Fibroblast of pulmonary artery (primary cell): Measurements from ENCODE around the gene BBS9.

ENCODE experiments used
- DNase-seq: peaks from one replicate; pipeline ENCODE4 v3.0.0-alpha.2; 2010; ENCODE audit warnings: low read depth
- H3K4me3 ChIP-seq: replicated peaks from 2 replicates; pipeline ENCODE4 v1.5.1; 2011; ENCODE audit warnings: low read depth, mild to moderate bottlenecking, control low read depth, low read length, moderate library complexity
- CTCF ChIP-seq: IDR thresholded peaks from 2 replicates; pipeline ENCODE4 v1.5.1; 2011; ENCODE audit warnings: mild to moderate bottlenecking, control low read depth, low read length, inconsistent platforms; ENCODE audit errors: missing control alignments

The BBS9 gene

GRCh38 chr7:33529070-33529469 is 399.7 kb downstream of the BBS9 start:
- no peak for DNase-seq
- TF ChIP-seq CTCF: no peak
- H3K4me3 ChIP-seq: no peak overlapping the region

GRCh38 chr7:33530664-33531063 is 401.3 kb downstream of the BBS9 start:
- no peak for TF ChIP-seq CTCF
- DNase-seq: no peak

DNA sequence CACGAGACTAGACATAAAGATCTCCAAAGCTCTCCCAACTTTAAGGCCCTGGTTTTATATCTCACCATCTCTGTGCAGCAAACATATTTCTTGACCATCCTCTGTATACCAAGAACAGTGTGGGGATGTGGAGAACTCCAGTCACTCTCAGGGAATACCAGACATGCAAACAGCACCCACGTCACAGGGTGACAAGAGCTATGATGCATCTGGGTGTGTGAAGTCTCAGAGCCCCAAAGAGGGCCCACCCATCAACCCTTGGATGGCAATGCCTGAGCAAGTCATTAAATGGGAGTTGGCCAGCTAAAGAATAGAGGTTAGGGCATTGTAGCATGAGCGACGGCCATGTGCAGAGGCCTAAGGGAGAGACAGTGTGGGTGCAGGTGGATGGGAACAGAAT is 402.5 kb downstream of the BBS9 start:
- no peak for TF ChIP-seq CTCF
- no peak for DNase-seq
- no peak overlapping the region for H3K4me3 ChIP-seq

More at GRCh38 chr7:33530664-33531063, 401.3 kb downstream of the BBS9 start:
- no peak overlapping the region for H3K4me3 ChIP-seq

DNA sequence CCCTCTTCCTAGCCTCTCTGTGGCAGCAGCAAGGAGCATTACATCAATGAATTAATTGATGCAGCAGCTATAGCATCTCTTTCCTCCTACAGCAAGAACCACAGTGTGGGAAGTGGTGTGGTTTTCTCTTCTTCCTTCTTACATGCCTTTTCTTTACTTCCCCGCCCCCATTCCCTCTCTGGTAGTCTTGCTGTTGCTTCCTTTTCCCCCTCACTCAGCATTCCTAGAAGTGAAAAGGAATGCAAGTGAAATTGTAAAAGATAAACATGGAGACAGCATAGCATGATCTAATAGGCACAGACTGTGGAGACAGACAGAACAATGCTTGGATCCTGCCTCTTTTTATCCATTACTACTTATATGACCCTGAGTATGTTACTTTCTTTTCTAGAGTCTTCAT is 405.5 kb downstream of the BBS9 start:
- no peak for TF ChIP-seq CTCF
- peak; percentile 42 for DNase-seq
- no peak overlapping the region for H3K4me3 ChIP-seq

DNA sequence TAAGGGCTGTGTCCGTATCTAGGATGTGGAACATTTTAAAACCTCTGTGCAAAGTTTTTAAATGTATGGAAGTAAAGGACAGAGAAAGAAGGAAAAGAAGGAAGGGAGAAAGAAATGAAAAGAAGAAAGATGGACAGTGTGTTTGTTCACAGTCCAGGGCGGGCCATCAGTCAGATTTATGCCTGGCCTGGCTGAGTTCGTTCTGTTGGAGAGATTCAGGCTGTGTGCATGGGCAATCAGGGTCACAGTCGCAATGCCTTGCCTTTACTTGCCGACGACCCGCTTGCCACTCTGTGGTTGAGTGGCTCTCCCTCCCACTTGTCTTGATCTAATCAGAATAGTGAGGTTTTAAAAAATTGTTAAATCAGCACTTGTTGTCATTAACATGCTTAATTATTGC is 406.6 kb downstream of the BBS9 start:
- TF ChIP-seq CTCF: no peak
- H3K4me3 ChIP-seq: no peak overlapping the region
- no peak for DNase-seq

- no peak for DNase-seq
- TF ChIP-seq CTCF: no peak
- H3K4me3 ChIP-seq: no peak overlapping the region
These were observed 407.2 kb downstream of the BBS9 start for GRCh38 chr7:33536398-33537103.

DNA sequence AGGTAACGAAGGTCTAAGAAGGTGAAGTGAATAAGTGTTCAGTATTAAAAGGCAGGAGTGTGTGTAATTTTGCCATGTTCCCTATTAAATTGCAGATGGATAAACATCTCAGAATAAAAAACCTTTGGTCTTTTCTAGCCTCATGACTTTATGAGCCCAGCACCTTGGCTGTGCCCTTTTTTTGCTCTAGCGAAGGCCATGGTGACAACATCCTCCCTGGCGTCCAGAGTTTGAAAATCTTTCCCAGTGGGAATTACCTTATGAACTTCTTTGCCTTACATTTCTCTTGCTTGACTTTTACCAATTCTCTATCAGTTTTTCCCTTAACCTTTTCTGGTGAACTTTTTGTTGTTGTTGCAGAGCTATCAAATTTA is 407.7 kb downstream of the BBS9 start:
- H3K4me3 ChIP-seq: no peak overlapping the region
- no peak for DNase-seq
- no peak for TF ChIP-seq CTCF
